GM12801 (cell line): ENCODE measurements around the gene FAM168A.

ENCODE experiments used
- TF ChIP-seq, protein P1 (sequence below): IDR thresholded peaks from one replicate; pipeline ENCODE4 v1.5.1; 2011; ENCODE audit warnings: control low read depth; ENCODE audit not compliant: insufficient read length; ENCODE audit errors: extremely low read depth

Gene FAM168A

GRCh38 chr11:73513707-73514106 lies 84.2 kb downstream of the FAM168A start:
- TF ChIP-seq, protein P1, sequence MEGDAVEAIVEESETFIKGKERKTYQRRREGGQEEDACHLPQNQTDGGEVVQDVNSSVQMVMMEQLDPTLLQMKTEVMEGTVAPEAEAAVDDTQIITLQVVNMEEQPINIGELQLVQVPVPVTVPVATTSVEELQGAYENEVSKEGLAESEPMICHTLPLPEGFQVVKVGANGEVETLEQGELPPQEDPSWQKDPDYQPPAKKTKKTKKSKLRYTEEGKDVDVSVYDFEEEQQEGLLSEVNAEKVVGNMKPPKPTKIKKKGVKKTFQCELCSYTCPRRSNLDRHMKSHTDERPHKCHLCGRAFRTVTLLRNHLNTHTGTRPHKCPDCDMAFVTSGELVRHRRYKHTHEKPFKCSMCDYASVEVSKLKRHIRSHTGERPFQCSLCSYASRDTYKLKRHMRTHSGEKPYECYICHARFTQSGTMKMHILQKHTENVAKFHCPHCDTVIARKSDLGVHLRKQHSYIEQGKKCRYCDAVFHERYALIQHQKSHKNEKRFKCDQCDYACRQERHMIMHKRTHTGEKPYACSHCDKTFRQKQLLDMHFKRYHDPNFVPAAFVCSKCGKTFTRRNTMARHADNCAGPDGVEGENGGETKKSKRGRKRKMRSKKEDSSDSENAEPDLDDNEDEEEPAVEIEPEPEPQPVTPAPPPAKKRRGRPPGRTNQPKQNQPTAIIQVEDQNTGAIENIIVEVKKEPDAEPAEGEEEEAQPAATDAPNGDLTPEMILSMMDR = no peak

DNA sequence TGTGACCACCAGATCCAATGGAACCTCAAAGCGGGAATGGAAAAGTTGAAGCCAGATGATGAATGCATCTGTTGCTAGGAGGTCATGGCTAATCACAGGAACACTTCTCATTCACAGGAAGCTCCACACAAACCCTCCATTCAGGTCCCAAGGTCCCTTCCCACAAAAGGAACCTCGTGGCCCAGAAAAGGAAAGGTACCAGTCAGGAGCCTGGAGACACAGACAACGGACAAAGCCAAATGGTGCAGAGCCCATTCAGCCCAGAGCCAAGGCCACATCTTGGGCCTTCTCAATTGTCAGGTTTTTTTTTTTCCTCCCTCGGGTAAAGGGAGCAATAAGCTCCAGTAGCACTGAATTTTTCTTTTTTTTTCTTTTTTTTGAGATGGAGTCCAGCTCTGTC lies 87.0 kb downstream of the FAM168A start:
- TF ChIP-seq, protein P1 = no peak

DNA sequence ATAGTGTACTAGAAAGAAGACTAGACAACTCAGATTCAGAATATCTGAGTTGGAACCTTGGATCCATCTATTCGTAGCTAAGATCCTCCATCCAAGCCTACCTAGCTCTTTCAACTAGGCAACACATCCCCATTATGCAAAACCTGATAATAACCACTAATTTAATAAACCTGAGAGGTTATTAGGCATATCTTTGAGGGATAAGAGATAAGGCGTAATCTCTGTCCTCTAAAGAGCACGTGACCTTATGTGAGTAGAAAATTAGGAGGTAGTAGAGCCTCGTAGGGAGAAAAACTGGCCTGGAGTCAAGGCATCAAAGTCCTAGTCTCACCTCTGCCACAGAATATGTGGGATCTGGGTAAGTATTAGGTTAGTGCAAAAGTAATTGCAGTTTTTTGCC lies 87.8 kb downstream of the FAM168A start:
- TF ChIP-seq, protein P1 = no peak

GRCh38 chr11:73509188-73509587 lies 88.7 kb downstream of the FAM168A start:
- TF ChIP-seq, protein P1 = no peak

- TF ChIP-seq, protein P1 = no peak
These were observed 89.4 kb downstream of the FAM168A start for GRCh38 chr11:73508243-73509176.

- TF ChIP-seq, protein P1 = no peak
These were observed 90.8 kb downstream of the FAM168A start for GRCh38 chr11:73507086-73507485.

- TF ChIP-seq, protein P1 = no peak
These were observed 91.9 kb downstream of the FAM168A start for GRCh38 chr11:73506038-73506437.
